HEK293 (cell line): ENCODE measurements around the gene PROCA1.
A peak's percentile ranks its signal among the peaks of the same experiment; 100 is the strongest.

ENCODE experiments used
- AEBP2 ChIP-seq: fragments of 450-650 bp; formaldehyde crosslinking; IDR thresholded peaks from 2 replicates; pipeline ENCODE4 v1.5.1; 2016; ENCODE audit warnings: missing biosample characterization, missing genetic modification characterization, borderline replicate concordance
- ATF2 ChIP-seq: fragments of 450-650 bp; formaldehyde crosslinking; IDR thresholded peaks from 2 replicates; pipeline ENCODE4 v1.5.1; 2016; ENCODE audit warnings: missing biosample characterization, missing genetic modification characterization, low read depth
- CTCF ChIP-seq: fragments of 450-650 bp; formaldehyde crosslinking; IDR thresholded peaks from 2 replicates; pipeline ENCODE4 v1.5.1; 2016; ENCODE audit warnings: missing biosample characterization, missing genetic modification characterization
- KLF16 ChIP-seq: fragments of 450-650 bp; formaldehyde crosslinking; IDR thresholded peaks from 2 replicates; pipeline ENCODE4 v1.5.1; 2017; ENCODE audit warnings: missing biosample characterization, missing genetic modification characterization
- KLF17 ChIP-seq: fragments of 450-650 bp; formaldehyde crosslinking; IDR thresholded peaks from 2 replicates; pipeline ENCODE4 v1.5.1; 2016; ENCODE audit warnings: missing biosample characterization, missing genetic modification characterization
- PRDM6 ChIP-seq: fragments of 450-650 bp; formaldehyde crosslinking; IDR thresholded peaks from 2 replicates; pipeline ENCODE4 v1.5.1; 2017; ENCODE audit warnings: missing biosample characterization, missing genetic modification characterization
- TRIM28 ChIP-seq: IDR thresholded peaks from 2 replicates; pipeline ENCODE4 v1.6.1; 2011; ENCODE audit warnings: low read length, control low read depth, borderline replicate concordance
- ZBTB1 ChIP-seq: fragments of 450-650 bp; formaldehyde crosslinking; IDR thresholded peaks from 2 replicates; pipeline ENCODE4 v1.5.1; 2016; ENCODE audit warnings: missing biosample characterization, missing genetic modification characterization
- ZNF138 ChIP-seq: fragments of 450-650 bp; formaldehyde crosslinking; IDR thresholded peaks from 2 replicates; pipeline ENCODE4 v1.5.1; 2016; ENCODE audit warnings: missing biosample characterization, missing genetic modification characterization, borderline replicate concordance
- ZNF140 ChIP-seq: fragments of 450-650 bp; formaldehyde crosslinking; IDR thresholded peaks from 2 replicates; pipeline ENCODE4 v1.5.1; 2016; ENCODE audit warnings: missing biosample characterization, missing genetic modification characterization
- ZNF155 ChIP-seq: fragments of 450-650 bp; formaldehyde crosslinking; IDR thresholded peaks from 2 replicates; pipeline ENCODE4 v1.5.1; 2016; ENCODE audit warnings: missing biosample characterization, missing genetic modification characterization
- ZNF2 ChIP-seq: fragments of 450-650 bp; formaldehyde crosslinking; IDR thresholded peaks from 2 replicates; pipeline ENCODE4 v1.5.1; 2016; ENCODE audit warnings: missing biosample characterization, missing genetic modification characterization
- ZNF211 ChIP-seq: fragments of 450-650 bp; formaldehyde crosslinking; IDR thresholded peaks from 2 replicates; pipeline ENCODE4 v1.5.1; 2016; ENCODE audit warnings: low read depth, missing biosample characterization, missing genetic modification characterization
- ZNF274 ChIP-seq, 2 experiments: fragments of 200-500 bp in 1 of 2; fragments of 450-650 bp in 1 of 2; sonication (Bioruptor generic) in 1 of 2; formaldehyde crosslinking in 1 of 2; IDR thresholded peaks; 2 replicates each; pipeline versions ENCODE4 v1.5.1 to v1.6.1; 2014 to 2016; ENCODE audit warnings: borderline replicate concordance in 1 of 2, inconsistent platforms in 1 of 2, low read length in 1 of 2, missing biosample characterization in 1 of 2, missing genetic modification characterization in 1 of 2
- ZNF280C ChIP-seq: fragments of 450-650 bp; formaldehyde crosslinking; IDR thresholded peaks from 2 replicates; pipeline ENCODE4 v1.5.1; 2016; ENCODE audit warnings: missing biosample characterization, missing genetic modification characterization
- ZNF292 ChIP-seq: fragments of 450-650 bp; formaldehyde crosslinking; IDR thresholded peaks from 2 replicates; pipeline ENCODE4 v1.5.1; 2016; ENCODE audit warnings: low read depth, missing biosample characterization, missing genetic modification characterization, borderline replicate concordance
- ZNF398 ChIP-seq: fragments of 450-650 bp; formaldehyde crosslinking; IDR thresholded peaks from 2 replicates; pipeline ENCODE4 v1.5.1; 2017; ENCODE audit warnings: missing biosample characterization, missing genetic modification characterization
- ZNF404 ChIP-seq: fragments of 450-650 bp; formaldehyde crosslinking; IDR thresholded peaks from 2 replicates; pipeline ENCODE4 v1.5.1; 2017; ENCODE audit warnings: missing biosample characterization, missing genetic modification characterization
- ZNF426 ChIP-seq: fragments of 450-650 bp; formaldehyde crosslinking; IDR thresholded peaks from 2 replicates; pipeline ENCODE4 v1.5.1; 2017; ENCODE audit warnings: missing biosample characterization, missing genetic modification characterization, mild to moderate bottlenecking, inconsistent platforms, moderate library complexity
- ZNF514 ChIP-seq: fragments of 450-650 bp; formaldehyde crosslinking; IDR thresholded peaks from 2 replicates; pipeline ENCODE4 v1.5.1; 2016; ENCODE audit warnings: missing biosample characterization, missing genetic modification characterization
- ZNF639 ChIP-seq: fragments of 450-650 bp; formaldehyde crosslinking; IDR thresholded peaks from 2 replicates; pipeline ENCODE4 v1.5.1; 2016; ENCODE audit warnings: missing biosample characterization, missing genetic modification characterization
- ZNF670 ChIP-seq: fragments of 450-650 bp; formaldehyde crosslinking; IDR thresholded peaks from 2 replicates; pipeline ENCODE4 v1.5.1; 2016; ENCODE audit warnings: missing biosample characterization, missing genetic modification characterization, low read depth
- ZNF837 ChIP-seq: fragments of 450-650 bp; formaldehyde crosslinking; IDR thresholded peaks from 2 replicates; pipeline ENCODE4 v1.5.1; 2016; ENCODE audit warnings: missing biosample characterization, missing genetic modification characterization
- ZSCAN30 ChIP-seq: fragments of 450-650 bp; IDR thresholded peaks from 2 replicates; pipeline ENCODE4 v1.5.1; 2018; ENCODE audit warnings: missing biosample characterization, mild to moderate bottlenecking, missing genetic modification characterization, moderate library complexity

Gene PROCA1

GRCh38 chr17:28725166-28725659, 13.5 kb upstream of the PROCA1 start (continued):
- TF ChIP-seq ZNF274 (IDR thresholded peaks at IDR 0.05; ENCODE audit: low read length), result no peak
- TF ChIP-seq ZNF274 (tag by site-specific recombination; IDR thresholded peaks at IDR 0.05; ENCODE audit: borderline replicate concordance), result no peak
- no peak for TF ChIP-seq ZBTB1 (tag by site-specific recombination)
- no peak for TF ChIP-seq TRIM28
- no peak for TF ChIP-seq ZNF140
- no peak for TF ChIP-seq AEBP2
- TF ChIP-seq ATF2 (tag by site-specific recombination), result peak; percentile 95
- TF ChIP-seq ZNF404 (tag by site-specific recombination), result no peak
- no peak for TF ChIP-seq ZNF292 (tag by site-specific recombination)
- TF ChIP-seq ZNF639 (tag by site-specific recombination), result peak; percentile 52; the same call in 1 of the 2 replicates
- TF ChIP-seq KLF16 (tag by site-specific recombination), result no peak
- TF ChIP-seq ZNF155 (tag by site-specific recombination), result no peak
- TF ChIP-seq ZNF398, result no peak
- no peak for TF ChIP-seq ZNF280C (tag by site-specific recombination)
- TF ChIP-seq ZNF138 (tag by site-specific recombination), result no peak
- TF ChIP-seq PRDM6, result no peak
- TF ChIP-seq ZNF2 (tag by site-specific recombination), result peak; percentile 75; the same call in 1 of the 2 replicates
- TF ChIP-seq ZSCAN30 (tag by site-specific recombination), result peak; percentile 67
- peak; percentile 13 for TF ChIP-seq KLF17
- no peak for TF ChIP-seq ZNF670 (tag by site-specific recombination)
- TF ChIP-seq CTCF (tag by site-specific recombination), result peak; percentile 68
- no peak for TF ChIP-seq ZNF426 (tag by site-specific recombination)
- TF ChIP-seq ZNF211 (tag by site-specific recombination), result no peak
- TF ChIP-seq ZNF514, result no peak
- 0 out of 2 replicates have a peak, but pooled peaks have one; percentile 20 for TF ChIP-seq ZNF837 (tag by site-specific recombination)
